ENCODE results near the gene KRT81.

DNA sequence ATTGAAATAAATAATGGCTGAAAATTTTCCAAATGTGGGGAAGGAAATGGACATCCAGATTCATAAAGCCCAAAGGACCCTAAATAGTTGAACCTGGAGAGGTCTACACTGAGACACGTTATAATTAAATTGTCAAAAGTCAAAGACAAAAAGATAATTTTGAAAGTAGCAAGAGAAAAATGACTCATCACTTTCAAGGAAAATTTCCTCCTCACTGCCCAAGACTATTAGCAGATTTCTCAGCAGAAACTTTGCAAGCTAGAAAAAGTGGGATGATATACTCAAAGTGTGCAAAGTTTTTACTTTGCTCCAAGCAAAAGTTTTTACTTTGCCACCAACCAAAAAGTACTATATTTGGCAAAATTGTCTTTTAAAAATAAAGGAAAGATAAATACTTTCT is 45.7 kb upstream of the KRT81 start:
- TF ChIP-seq, protein P1, sequence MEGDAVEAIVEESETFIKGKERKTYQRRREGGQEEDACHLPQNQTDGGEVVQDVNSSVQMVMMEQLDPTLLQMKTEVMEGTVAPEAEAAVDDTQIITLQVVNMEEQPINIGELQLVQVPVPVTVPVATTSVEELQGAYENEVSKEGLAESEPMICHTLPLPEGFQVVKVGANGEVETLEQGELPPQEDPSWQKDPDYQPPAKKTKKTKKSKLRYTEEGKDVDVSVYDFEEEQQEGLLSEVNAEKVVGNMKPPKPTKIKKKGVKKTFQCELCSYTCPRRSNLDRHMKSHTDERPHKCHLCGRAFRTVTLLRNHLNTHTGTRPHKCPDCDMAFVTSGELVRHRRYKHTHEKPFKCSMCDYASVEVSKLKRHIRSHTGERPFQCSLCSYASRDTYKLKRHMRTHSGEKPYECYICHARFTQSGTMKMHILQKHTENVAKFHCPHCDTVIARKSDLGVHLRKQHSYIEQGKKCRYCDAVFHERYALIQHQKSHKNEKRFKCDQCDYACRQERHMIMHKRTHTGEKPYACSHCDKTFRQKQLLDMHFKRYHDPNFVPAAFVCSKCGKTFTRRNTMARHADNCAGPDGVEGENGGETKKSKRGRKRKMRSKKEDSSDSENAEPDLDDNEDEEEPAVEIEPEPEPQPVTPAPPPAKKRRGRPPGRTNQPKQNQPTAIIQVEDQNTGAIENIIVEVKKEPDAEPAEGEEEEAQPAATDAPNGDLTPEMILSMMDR (conservative IDR thresholded peaks at IDR 0.05), result no peak
- TF ChIP-seq EZH2 (IDR thresholded peaks at IDR 0.05; ENCODE audit: low read depth), result no peak

Data from PC-9 (cell line).